ENCODE measurements around the gene ZNF599. TPM values are rescaled to one million over a fixed set of nuclear protein-coding genes. Genes with fewer than 3 reads are reported as not detected.

Gene ZNF599
- total RNA-seq (2022; extraction: Qiagen RNA extraction; ENCODE audit: low read depth), result 0.74 to 2.7 TPM (median 2.6 TPM) in 5 replicates

DNA sequence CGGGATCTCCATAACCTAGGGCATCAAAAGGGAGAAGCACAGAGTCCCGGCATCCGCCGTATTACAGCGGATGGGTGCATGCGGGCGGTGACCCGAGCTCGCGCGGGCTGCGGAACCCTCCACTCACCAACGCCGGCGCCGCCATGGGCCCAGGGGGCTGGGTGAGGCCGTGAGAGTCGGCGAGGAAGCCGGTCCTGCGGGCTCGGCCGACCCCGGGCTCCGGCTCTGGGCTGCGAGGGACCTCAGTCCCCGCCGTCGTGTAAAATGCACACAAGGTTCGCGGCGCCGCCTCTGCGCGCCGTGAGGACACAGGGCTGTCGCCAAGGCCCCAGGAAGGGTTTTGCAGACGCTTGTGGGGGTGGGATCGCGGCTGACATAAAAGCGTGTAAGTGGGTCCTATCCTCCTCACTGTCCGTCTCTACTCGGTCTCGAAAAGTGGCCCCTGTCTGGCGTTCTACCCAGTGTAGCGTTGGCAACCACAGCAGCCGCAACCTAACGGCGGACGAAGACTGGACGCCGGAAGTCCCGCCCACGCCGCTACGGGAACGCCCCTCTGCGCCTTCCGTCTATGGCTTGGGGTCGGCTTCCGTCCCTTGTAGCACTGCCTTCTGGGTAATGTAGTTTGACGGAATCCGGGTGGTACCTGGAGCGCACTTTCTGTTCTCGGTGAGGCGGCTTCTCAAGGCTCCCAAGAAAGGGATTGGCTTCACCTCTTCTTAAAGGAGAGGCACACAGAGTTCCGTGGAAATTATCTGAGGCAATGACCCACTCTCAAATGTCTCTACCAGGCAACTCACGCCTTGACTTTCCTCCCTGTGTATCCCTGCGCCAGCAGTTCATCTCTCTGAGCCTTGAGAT, at the start of gene ZNF599:
ZNF599 (minus strand) TSS at position 519 of the 858 bp plus-strand sequence; CDS start at position 145, 374 bp downstream.

DNA sequence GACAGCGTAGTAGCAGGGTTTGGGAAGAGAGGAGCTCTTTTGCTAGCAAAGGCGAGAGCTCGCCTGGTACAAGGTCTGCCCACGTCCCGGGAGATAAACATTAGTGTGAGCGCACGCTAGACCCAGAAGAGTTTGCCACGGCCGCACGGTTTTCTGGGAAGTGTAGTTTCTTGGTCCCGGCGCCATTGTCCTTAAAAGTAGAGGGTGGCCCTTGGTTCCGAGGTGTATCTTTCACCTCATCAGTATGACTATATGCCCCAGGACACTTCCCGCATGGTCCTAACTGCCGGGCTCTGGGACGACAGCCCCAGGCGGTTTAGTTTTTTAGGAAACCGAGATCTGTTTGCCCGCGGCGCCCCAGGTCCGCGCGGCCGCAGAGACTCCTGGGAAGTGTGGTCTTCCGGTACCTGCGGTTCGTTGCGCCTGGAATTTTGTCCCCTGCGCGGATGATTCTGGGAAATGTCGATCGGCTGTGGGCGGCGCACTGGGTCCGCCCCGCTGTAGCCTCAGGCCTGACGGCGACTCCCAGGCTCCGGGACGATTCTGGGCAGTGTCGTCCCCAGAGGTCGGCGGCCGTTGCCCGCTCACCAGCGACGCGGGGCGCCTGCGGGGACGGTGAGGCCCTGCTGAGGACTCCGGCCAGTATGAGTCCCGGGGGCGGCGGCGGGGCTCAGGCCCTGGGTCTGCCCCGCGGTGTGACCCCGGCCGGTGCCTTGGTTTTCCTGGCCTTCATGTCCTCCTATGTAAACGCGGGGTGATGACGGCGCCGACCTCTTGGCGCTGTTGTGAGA, 39.1 kb downstream of the ZNF599 start, which contains the start of gene ZNF181:
ZNF181 (plus strand) TSS at position 498 of the 791 bp plus-strand sequence. CDS start 795 bp downstream, outside the sequence.

Other genes with a start within 250 kb of the ZNF599 start
- 0.06 to 0.08 TPM in 2 of 5 replicates, not detected in the others for gene SCGB2B2, start 96.1 kb downstream of the ZNF599 start, total RNA-seq (2022; extraction: Qiagen RNA extraction; ENCODE audit: low read depth)
- 13.0 to 19.1 TPM (median 18.2 TPM) in 5 replicates for gene ZNF302, start 95.5 kb downstream of the ZNF599 start, total RNA-seq (2022; extraction: Qiagen RNA extraction; ENCODE audit: low read depth)
- gene ZNF181, start 39.0 kb downstream of the ZNF599 start, total RNA-seq (2022; extraction: Qiagen RNA extraction; ENCODE audit: low read depth), result 6.8 to 11.8 TPM (median 10.9 TPM) in 5 replicates
- 5.0 to 7.4 TPM (median 5.6 TPM) in 5 replicates for gene ZNF30, start 153.7 kb upstream of the ZNF599 start, total RNA-seq (2022; extraction: Qiagen RNA extraction; ENCODE audit: low read depth)
- gene ZNF792, start 191.0 kb upstream of the ZNF599 start, total RNA-seq (2022; extraction: Qiagen RNA extraction; ENCODE audit: low read depth), result 1.5 to 2.2 TPM (median 1.9 TPM) in 5 replicates
- 108 to 154 TPM (median 144 TPM) in 5 replicates for gene GRAMD1A, start 227.1 kb upstream of the ZNF599 start, total RNA-seq (2022; extraction: Qiagen RNA extraction; ENCODE audit: low read depth)

Data from A549 treated with ZK216348 at 1 μM for 4 hours (cell line).